Measurements from ENCODE around the gene C22orf39.

C22orf39 gene

GRCh38 chr22:19447330-19448075, at the start of gene C22orf39:
Gene C22orf39 (minus strand): TSS chr22:19447711. CDS start chr22:19447688, 23 bp downstream.
- DNase-seq (ENCODE audit: low read depth in 2 of 2), result peak; percentile 72 to 75

- DNase-seq (ENCODE audit: low read depth in 2 of 2), result no peak
These were observed 49.7 kb upstream of the C22orf39 start for GRCh38 chr22:19497245-19497644.

- no peak for DNase-seq (ENCODE audit: low read depth in 2 of 2)
These were observed 48.8 kb upstream of the C22orf39 start for GRCh38 chr22:19496324-19496630.

- DNase-seq (ENCODE audit: low read depth in 2 of 2), result no peak
These were observed 48.2 kb upstream of the C22orf39 start for GRCh38 chr22:19495562-19496323.

- DNase-seq (ENCODE audit: low read depth in 2 of 2), result no peak
These were observed 47.2 kb upstream of the C22orf39 start for GRCh38 chr22:19494676-19495173.

- no peak for DNase-seq (ENCODE audit: low read depth in 2 of 2)
These were observed 46.6 kb upstream of the C22orf39 start for GRCh38 chr22:19494001-19494560.

- peak in 1 of 2 donors; percentile 19 for DNase-seq (ENCODE audit: low read depth in 2 of 2)
These were observed 45.1 kb upstream of the C22orf39 start for GRCh38 chr22:19492504-19493174.

- no peak for DNase-seq (ENCODE audit: low read depth in 2 of 2)
These were observed 43.2 kb upstream of the C22orf39 start for GRCh38 chr22:19490628-19491230.

- no peak for DNase-seq (ENCODE audit: low read depth in 2 of 2)
These were observed 41.7 kb upstream of the C22orf39 start for GRCh38 chr22:19488884-19489843.

- no peak for DNase-seq (ENCODE audit: low read depth in 2 of 2)
These were observed 40.8 kb upstream of the C22orf39 start for GRCh38 chr22:19488285-19488684.

- DNase-seq (ENCODE audit: low read depth in 2 of 2), result no peak
These were observed 36.2 kb upstream of the C22orf39 start for GRCh38 chr22:19483481-19484244.

- no peak for DNase-seq (ENCODE audit: low read depth in 2 of 2)
These were observed 34.8 kb upstream of the C22orf39 start for GRCh38 chr22:19482297-19482696.

- no peak for DNase-seq (ENCODE audit: low read depth in 2 of 2)
These were observed 33.3 kb upstream of the C22orf39 start for GRCh38 chr22:19480789-19481188.

GRCh38 chr22:19480173-19480568, 32.7 kb upstream of the C22orf39 start:
- DNase-seq (ENCODE audit: low read depth in 2 of 2), result no peak

GRCh38 chr22:19479355-19480172, 32.1 kb upstream of the C22orf39 start, which contains the start of gene CDC45:
Gene CDC45 (plus strand): TSS chr22:19479920. CDS start chr22:19479969, 49 bp downstream.
- DNase-seq (ENCODE audit: low read depth in 2 of 2), result peak; percentile 85 to 90

GRCh38 chr22:19478901-19479354, 31.4 kb upstream of the C22orf39 start, which contains the start of gene UFD1:
Gene UFD1 (minus strand): TSS chr22:19479193. CDS start chr22:19479085, 108 bp downstream.
- DNase-seq (ENCODE audit: low read depth in 2 of 2), result peak; percentile 65 to 72

GRCh38 chr22:19478045-19478900, 30.8 kb upstream of the C22orf39 start:
- DNase-seq (ENCODE audit: low read depth in 2 of 2), result no peak
